IPS-15b (cell line): ENCODE results near the gene BCL2L2.
A peak's percentile ranks its signal among the peaks of the same experiment; 100 is the strongest.
"Not testable (repeated sequence)": the region's sequence is repeated elsewhere in the genome, so short reads cannot be mapped to it uniquely, and the experiment has no call there.

Source experiments
- H3K27me3 ChIP-seq: one replicate; pipeline ENCODE4 v1.6.1; 2013; ENCODE audit warnings: low read length; ENCODE audit not compliant: control insufficient read depth, insufficient read depth
- H3K36me3 ChIP-seq: one replicate; pipeline ENCODE4 v1.6.1; 2013; ENCODE audit warnings: low read length; ENCODE audit not compliant: control insufficient read depth, insufficient read depth
- H3K4me1 ChIP-seq: one replicate; pipeline ENCODE4 v1.6.1; 2013; ENCODE audit warnings: mild to moderate bottlenecking, low read length; ENCODE audit not compliant: control insufficient read depth, insufficient read depth
- H3K4me3 ChIP-seq: one replicate; pipeline ENCODE4 v1.5.1; 2013; ENCODE audit warnings: low read depth, low read length
- H3K9ac ChIP-seq: one replicate; pipeline ENCODE4 v1.6.1; 2013; ENCODE audit warnings: low read depth, mild to moderate bottlenecking, low read length
- H3K9me3 ChIP-seq: one replicate; pipeline ENCODE4 v1.6.1; 2013; ENCODE audit warnings: mild to moderate bottlenecking, low read length; ENCODE audit not compliant: control insufficient read depth, insufficient read depth

The BCL2L2 gene

DNA sequence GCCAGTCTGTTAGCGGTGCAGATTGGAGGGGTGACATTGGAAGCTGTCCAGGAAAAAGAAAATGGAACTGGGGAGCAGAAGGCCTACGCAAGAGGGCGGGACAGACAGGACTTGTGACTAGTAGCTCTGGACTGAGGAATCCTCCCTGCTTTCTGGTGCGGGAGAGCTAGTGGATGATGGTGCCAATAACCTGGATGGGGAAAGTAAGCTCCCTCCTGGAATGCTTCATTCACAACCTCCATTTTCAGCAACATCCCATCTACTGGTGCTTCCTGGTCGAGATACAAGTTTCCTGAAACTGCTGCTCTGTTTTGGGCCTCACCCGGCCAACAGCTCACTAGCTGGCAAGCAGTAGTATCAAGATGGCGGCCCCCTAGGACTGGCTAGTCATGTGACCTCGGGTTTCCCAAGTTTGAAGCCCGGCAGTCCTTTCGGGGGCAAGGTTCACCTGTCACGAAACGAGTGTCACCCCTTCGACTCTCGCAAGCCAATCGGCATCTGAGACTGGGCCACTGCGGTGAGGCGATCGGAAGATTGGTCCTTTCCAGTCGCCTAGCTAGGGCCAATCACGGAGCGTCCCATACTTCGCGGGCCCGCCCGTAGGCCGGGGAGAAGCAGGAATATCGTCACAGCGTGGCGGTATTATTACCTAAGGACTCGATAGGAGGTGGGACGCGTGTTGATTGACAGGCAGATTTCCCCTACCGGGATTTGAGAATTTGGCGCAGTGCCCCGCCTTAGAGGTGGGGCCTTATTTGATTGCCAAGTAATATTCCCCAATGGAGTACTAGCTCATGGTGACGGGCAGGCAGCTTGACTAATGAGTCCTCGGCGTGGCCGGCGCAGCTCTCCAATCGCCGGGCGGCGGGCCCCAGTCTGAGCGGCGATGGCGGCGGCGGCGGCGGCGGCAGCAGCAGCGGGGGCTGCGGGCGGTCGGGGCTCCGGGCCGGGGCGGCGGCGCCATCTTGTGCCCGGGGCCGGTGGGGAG is 14.2 kb downstream of the BCL2L2 start, which contains the start of gene PABPN1:
TSS of gene PABPN1 (plus strand) at position 874 of the 988 bp plus-strand sequence. CDS start at position 887, 13 bp downstream.
- Histone ChIP-seq H3K9ac (peak within 1 kb of the TSS; percentile 98), H3K4me3 (peak within 1 kb of the TSS; percentile 93), H3K9me3 (no peaks in the 10 kb centered on the region), H3K36me3 (peaks cover 13% of the 10 kb centered on the region), H3K27me3 (no peaks in the 10 kb centered on the region), H3K4me1 (peaks cover 3% of the 10 kb centered on the region)

DNA sequence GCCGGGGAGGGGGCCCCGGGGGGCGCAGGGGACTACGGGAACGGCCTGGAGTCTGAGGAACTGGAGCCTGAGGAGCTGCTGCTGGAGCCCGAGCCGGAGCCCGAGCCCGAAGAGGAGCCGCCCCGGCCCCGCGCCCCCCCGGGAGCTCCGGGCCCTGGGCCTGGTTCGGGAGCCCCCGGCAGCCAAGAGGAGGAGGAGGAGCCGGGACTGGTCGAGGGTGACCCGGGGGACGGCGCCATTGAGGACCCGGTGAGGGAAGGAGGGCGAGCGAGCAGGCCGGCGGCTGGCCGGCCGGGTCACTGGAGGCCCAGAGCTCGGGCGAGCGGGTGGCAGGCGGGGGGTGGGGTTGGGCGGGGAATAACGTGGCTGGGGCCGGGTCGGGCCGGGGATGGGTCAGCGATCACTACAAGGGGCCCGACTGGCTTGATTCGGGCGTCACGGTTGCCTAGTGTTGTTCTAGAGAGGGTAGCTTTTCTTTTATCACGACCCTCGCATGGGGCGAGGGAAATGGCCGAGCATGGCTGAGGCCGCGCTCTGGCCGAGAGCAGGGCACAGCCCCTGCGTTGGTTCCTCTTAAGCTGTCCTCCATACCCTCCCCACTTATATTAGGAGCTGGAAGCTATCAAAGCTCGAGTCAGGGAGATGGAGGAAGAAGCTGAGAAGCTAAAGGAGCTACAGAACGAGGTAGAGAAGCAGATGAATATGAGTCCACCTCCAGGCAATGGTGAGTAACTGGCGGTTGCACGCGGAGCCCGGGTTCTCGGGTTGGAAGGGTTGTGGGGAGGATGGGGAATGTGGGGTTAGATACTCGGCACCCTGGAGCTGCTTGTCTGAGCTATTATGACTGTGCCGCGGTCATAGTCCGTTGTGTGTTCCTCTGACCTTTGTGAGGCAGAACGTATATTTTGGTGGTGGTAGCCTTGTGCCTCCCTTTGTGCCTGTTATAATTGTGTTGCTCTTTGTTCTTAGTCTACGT is 15.2 kb downstream of the BCL2L2 start:
- Histone ChIP-seq H3K36me3 (peaks cover 13% of the 10 kb centered on the region), H3K9ac (peak overlapping the region; percentile 98), H3K4me3 (peak overlapping the region; percentile 93)

GRCh38 chr14:23322568-23323517 is 16.2 kb downstream of the BCL2L2 start:
- H3K4me3 ChIP-seq, result peak overlapping the region; percentile 93

More for the DNA sequence above, 15.2 kb downstream of the BCL2L2 start:
- peaks cover 3% of the 10 kb centered on the region for H3K4me1 ChIP-seq
- no peaks in the 10 kb centered on the region for H3K9me3 ChIP-seq
- no peaks in the 10 kb centered on the region for H3K27me3 ChIP-seq

DNA sequence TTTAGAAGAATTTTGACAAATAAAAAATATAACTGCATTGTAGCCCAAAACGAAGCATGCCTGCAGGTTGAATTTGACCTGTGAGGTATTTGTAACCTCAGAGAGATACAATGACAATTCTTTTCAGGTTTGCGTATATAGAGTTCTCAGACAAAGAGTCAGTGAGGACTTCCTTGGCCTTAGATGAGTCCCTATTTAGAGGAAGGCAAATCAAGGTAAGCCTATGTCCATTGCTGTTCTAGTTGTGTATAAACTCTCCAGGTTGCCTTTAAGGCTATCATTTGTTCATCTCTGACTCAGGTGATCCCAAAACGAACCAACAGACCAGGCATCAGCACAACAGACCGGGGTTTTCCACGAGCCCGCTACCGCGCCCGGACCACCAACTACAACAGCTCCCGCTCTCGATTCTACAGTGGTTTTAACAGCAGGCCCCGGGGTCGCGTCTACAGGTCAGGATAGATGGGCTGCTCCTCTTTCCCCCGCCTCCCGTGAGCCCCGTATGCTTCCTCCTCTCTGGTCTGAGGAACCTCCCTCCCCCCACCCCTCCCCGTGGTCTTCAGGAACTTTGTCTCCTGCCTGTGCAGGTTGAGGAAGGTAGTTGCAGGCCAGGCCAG is 17.3 kb downstream of the BCL2L2 start:
- Histone ChIP-seq H3K27me3 (no peaks in the 10 kb centered on the region), H3K9ac (no peak overlapping the region), H3K9me3 (no peaks in the 10 kb centered on the region), H3K4me1 (peaks cover 3% of the 10 kb centered on the region), H3K4me3 (no peak overlapping the region), H3K36me3 (peaks cover 13% of the 10 kb centered on the region)

More at GRCh38 chr14:23322568-23323517, 16.2 kb downstream of the BCL2L2 start:
- Histone ChIP-seq H3K9ac (peak overlapping the region; percentile 98), H3K27me3 (no peaks in the 10 kb centered on the region), H3K4me1 (peaks cover 3% of the 10 kb centered on the region), H3K9me3 (no peaks in the 10 kb centered on the region), H3K36me3 (peaks cover 13% of the 10 kb centered on the region)

GRCh38 chr14:23324455-23324846 is 17.8 kb downstream of the BCL2L2 start:
- Histone ChIP-seq H3K36me3 (peaks cover 13% of the 10 kb centered on the region), H3K27me3 (no peaks in the 10 kb centered on the region), H3K9ac (no peak overlapping the region), H3K9me3 (no peaks in the 10 kb centered on the region), H3K4me3 (no peak overlapping the region), H3K4me1 (peaks cover 3% of the 10 kb centered on the region)

DNA sequence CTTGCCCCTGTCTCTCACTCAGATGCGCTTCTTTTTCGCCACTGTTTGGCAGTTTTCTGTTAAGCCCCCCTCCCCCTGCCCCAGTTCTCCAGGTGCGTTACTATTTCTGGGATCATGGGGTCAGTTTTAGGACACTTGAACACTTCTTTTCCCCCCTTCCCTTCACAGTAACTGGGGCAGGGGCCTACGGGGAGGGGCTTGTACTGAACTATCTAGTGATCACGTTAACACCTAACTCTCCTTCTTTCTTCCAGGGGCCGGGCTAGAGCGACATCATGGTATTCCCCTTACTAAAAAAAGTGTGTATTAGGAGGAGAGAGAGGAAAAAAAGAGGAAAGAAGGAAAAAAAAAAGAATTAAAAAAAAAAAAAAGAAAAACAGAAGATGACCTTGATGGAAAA is 18.4 kb downstream of the BCL2L2 start:
- H3K4me3 ChIP-seq, result no peak overlapping the region
- peaks cover 3% of the 10 kb centered on the region for H3K4me1 ChIP-seq
- H3K9ac ChIP-seq, result no peak overlapping the region
- H3K36me3 ChIP-seq, result peaks cover 13% of the 10 kb centered on the region
- H3K9me3 ChIP-seq, result no peaks in the 10 kb centered on the region
- H3K27me3 ChIP-seq, result no peaks in the 10 kb centered on the region

GRCh38 chr14:23325746-23326145 is 19.1 kb downstream of the BCL2L2 start:
- not testable (repeated sequence) for H3K4me3 ChIP-seq, H3K9ac ChIP-seq, H3K4me1 ChIP-seq, H3K27me3 ChIP-seq, H3K9me3 ChIP-seq
- peaks cover 13% of the 10 kb centered on the region for H3K36me3 ChIP-seq

- Histone ChIP-seq H3K9me3 (no peaks in the 10 kb centered on the region), H3K9ac (no peak overlapping the region), H3K27me3 (no peaks in the 10 kb centered on the region), H3K4me3 (no peak overlapping the region), H3K4me1 (peaks cover 3% of the 10 kb centered on the region), H3K36me3 (peaks cover 13% of the 10 kb centered on the region)
These were observed 20.1 kb downstream of the BCL2L2 start for GRCh38 chr14:23326491-23327332.

DNA sequence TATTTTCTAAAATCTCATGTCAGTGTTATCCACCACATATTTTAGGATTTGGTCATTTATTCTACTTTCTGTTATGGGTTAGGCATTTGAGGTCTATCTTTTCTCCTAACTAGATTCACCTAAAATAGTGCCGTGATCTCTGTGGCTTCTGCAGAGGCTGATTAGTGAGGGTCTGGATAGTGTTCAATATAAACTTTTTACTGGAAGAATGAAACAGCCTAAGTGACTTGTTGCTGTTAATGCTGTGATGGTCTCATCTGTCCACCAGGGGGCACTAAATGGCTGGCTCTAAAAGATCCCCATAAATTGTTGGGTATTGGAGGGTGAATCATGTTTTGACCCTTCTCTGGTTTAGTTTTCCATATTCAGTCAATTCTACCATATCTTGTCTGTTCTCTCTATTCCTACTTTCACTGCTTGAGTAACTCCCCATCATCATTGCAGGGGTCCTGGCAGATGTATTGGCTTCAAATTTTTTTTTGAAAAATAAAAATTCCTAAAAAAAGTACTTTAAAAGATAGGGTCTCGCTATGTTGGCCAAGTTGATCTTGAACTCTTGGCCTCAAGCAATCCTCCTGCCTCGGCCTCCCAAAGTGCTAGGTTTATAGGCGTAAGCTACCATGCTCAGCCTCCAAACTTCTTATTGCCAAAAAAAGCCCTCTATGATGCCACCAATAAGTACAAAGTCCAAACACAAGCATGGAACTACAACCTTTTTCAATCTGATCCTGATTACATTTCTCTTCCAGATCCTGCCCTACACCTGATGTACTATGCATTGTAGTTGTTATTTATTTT is 21.5 kb downstream of the BCL2L2 start:
- H3K9me3 ChIP-seq, result no peaks in the 10 kb centered on the region
- no peaks in the 10 kb centered on the region for H3K27me3 ChIP-seq
- no peak overlapping the region for H3K9ac ChIP-seq
- no peaks in the 10 kb centered on the region for H3K4me1 ChIP-seq
- peaks cover 13% of the 10 kb centered on the region for H3K36me3 ChIP-seq
- no peak overlapping the region for H3K4me3 ChIP-seq
